Medulla oblongata (tissue), 1 donor: ENCODE measurements around the gene TXNDC8.

ENCODE experiments used
- DNase-seq: peaks from one replicate; pipeline ENCODE4 v3.0.0-alpha.2; 2015; ENCODE audit errors: extremely low spot score

TXNDC8 gene

DNA sequence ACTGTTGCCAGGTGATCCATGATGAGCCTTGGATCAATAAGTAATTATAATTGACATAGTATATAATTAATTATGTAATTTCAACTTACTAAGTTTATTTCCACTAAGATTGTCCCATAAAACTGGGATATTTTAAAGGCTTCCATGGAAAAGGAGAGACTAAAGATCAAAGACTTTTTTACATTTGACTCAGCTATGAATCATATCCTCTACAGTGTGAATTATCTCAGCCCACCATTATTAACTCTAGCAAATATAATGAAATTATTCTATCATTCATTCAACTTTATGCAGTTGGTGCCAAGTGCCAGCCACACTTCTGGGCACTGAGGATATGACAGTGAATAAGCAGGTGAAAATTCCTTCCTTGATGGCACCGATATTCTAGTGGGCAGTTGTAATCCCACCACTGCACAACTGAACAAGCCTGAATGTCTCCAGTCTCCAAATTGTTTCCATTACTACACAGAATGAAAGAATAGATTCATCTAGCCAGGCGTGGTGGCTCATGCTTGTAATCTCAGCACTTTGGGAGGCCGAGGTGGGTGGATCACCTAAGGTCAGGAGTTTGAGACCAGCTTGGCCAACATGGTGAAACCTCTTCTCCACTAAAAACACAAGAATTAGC is 59.5 kb downstream of the TXNDC8 start:
- no peak for DNase-seq

DNA sequence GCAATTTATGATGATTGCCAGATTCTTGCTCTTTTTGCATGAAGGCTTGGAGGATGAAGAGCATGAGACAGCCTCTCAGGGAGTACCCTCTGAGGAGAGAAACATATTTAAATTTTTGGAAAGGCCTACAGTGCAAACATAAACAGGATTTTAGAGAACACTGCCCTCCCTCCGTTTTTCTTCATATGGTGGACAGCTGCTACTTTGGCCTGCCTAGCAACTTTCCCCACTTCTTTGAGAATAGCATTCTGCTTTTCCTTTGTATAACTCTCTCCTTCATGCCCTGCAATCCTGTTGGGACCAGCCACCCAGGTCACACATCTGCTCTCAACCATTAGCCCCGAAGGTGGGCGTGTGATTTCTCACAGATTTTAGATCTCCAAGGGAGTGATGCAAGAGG is 60.9 kb downstream of the TXNDC8 start:
- DNase-seq, result no peak

- DNase-seq, result no peak
These were observed 67.3 kb downstream of the TXNDC8 start for GRCh38 chr9:110270211-110270995.

DNA sequence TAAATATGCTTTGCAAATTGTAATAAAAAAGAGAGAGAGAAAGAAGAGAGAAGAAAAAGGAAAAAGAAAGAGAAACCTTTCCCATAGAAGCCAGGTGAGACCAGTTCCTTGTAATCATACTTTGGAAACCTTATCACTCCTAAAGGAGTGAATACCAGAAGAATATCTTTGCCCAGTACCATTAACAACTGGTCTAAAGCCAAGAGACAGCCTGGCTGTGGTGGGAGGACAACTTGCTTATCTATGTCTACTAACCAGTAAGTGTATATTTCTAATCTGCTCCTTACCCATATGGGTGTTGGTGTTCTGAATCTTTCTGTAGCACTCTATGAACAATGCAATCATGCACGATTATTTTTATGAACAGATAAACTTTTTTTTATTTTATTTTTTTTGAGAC is 70.9 kb downstream of the TXNDC8 start:
- no peak for DNase-seq

DNA sequence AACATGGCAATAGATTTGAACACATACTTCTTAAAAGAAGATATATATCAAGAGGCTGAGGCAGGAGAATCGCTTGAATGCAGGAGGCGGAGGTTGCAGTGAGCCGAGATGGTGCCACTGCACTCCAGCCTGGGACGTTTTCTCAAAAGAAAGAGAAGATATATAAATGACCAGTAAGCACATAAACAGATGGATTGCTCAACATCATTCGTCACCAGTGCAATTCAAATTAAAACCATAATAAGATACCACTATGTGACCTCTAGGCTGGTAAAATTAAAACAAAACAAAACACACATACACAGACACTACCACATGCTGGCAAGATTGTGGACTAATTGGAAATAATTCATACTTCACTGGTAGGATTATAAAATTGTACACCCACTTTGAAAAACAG is 76.0 kb downstream of the TXNDC8 start:
- DNase-seq, result no peak

- DNase-seq, result no peak
These were observed 76.8 kb downstream of the TXNDC8 start for GRCh38 chr9:110260911-110261310.

GRCh38 chr9:110259566-110259965 is 78.1 kb downstream of the TXNDC8 start:
- DNase-seq, result no peak

- no peak for DNase-seq
These were observed 79.0 kb downstream of the TXNDC8 start for GRCh38 chr9:110258690-110259091.

DNA sequence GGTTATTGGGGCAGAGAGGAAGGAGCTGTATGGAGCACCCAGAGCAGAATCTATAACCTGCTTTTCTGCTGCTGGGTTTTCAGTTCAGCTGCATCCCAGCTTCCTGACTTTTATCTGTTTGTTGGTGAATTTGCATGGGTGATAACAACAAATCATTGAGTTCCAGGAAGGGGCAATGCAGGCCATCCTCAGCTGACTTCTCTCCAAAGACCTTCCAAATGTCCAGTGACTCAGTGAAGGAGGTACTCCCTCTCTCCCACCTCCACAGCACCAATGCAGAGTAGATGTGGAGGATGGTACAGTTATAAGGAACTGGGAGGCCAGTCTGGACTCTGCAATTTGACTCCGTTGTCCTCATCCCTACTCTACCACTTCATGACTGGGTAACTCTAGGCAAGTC is 79.7 kb downstream of the TXNDC8 start:
- no peak for DNase-seq

DNA sequence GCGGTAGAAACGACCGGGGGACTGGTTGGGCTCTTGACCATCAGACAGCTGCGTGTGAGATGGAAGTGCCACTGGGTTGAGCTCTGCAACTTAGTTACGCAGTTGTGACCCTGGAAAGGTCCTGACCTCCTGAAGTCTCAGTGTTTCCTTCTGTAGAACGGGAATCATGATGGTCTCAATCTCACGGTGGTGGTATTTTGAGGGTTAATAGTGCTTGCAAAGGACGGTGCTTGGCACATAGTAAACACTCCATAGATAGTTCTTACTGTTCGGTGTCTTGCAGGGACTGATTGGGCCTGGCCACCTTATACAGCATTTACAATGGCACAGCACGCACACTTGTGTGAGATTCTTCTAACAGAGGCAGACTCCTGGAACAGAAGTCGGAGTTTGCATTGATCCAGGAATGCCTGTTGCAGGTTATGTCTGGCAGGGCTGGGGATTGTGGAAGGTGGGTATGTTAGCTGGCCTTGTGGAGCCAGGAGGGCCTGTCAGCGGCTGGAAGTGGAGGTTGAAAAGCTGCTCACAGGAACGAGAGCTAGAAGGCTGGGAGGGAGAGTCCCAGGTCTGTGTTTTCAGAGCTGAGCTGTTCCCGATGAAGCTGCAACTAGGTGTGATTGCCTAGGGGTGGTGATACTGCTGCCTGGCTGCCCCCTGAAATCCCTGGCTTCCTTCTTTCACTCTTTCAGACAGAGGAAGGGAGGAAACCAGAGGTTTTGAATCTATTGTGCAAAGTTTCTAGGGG is 80.4 kb downstream of the TXNDC8 start:
- peak; percentile 23 for DNase-seq

DNA sequence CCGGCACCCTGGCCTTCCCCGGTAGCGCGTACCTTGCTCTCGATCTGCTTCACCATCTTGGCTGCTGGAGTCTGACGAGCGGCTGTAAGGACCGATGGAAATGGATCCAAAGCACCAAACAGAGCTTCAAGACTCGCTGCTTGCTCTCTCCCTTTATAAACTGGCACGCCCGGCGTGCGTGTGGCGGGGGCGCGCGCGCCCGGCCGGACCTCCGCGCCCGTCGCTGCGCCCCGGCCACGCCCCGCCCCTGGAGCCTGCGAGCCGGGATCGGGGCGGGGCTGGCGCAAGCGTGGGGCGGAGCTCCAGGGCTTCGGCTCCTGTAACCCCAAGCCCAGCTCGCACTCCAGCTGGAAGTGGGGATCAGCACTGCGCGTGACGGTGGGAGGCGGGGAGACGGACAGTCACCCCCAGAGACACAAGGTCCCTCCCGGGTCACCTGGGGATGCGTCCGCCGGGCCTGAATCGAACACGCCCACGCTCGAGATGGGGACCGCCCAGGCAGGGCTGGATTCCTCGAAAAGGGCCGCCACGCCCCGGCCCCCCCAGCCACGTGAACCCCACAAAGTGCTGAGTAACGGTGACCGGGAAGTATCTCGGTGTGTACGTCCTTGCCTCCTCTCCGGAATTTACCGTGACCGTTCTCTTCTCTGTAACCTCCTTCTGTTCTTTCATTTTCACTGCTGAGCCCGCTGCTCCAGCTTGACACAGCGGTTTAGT is 81.1 kb downstream of the TXNDC8 start, which contains the start of gene TXN:
TXN (minus strand) TSS at position 128 of the 717 bp plus-strand sequence; CDS start at position 56, 72 bp downstream.
- DNase-seq, result peak; percentile 92

DNA sequence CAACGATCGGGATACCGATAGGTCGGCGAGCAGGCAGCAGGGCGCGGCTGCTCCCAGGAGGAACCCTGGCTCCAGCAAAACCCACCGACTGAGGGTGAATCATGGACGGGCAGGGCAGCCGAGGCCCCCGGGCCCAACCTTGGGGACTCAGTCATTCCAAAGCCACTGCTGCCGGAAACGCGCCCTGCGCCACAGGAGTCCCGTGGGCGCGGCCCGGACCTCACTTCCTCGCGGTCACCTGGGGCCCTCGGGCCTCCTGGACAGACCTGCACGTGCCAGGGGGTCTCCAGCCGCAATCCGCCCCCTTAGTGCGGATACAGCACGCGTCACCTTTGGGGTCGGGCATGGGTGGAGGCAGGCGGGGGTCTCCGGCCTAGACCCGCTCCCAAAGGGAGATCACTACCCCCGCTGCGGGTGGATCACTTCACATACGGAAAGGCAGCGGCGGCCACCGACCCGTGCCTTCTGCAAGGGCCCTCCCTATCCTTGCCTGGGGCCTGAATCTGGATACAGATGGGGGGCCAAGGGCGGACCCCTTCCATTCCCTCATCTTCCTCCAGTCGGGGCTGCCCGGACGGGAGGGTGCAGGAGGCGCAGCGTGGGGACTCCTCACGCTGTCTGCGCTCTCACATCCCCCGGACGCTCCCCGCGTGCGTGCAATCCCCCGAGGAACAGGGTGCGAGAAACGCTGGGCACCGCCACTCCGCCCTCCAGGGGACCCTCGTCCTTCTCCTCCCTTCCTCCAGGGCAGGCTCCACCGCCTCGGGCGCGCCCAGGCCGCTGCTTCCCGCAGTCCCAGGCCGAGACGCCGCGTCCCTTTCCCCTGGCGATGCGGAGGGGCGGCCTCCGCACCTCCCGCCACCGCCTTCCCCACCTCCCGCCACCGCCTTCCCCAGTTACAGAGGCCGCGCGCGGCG is 81.9 kb downstream of the TXNDC8 start:
- peak; percentile 46 for DNase-seq

GRCh38 chr9:110255034-110255462 is 82.6 kb downstream of the TXNDC8 start:
- DNase-seq, result no peak

DNA sequence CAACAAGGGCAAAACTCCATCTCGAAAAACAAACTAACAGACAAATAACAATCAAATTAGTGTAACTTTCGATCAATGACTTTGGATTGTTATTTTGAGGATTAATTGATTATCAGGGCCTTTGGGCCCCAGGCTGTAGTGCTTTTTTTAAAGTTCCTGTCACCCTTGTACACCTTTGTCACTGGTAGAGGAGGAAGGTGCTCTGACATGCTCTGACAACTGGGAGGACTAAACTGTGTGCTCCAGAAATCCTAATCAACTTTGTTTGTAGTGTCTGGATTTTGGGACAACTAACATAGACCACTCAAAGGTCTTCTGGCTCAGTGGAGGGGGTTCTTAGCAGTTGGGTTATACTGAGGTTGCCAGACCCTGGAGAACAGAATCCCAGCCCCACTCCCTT is 83.2 kb downstream of the TXNDC8 start:
- no peak for DNase-seq
